Uterus (tissue), 4 donors: Measurements from ENCODE around the gene PSG7. TPM values are rescaled to one million over a fixed set of nuclear protein-coding genes. Genes with fewer than 3 reads are reported as not detected.
"Not testable (repeated sequence)": the region's sequence is repeated elsewhere in the genome, so short reads cannot be mapped to it uniquely, and the experiment has no call there.

Source experiments
- DNase-seq, 2 donors: peaks; one replicate each; pipeline ENCODE4 v3.0.0-alpha.2; 2019 to 2020
- H3K27ac ChIP-seq, 2 donors: fragments of 200-600 bp; sonication (generic); 1 replicate in 1 of 2; 2 replicates in 1 of 2; pipeline ENCODE4 v1.5.1; 2016 to 2018
- H3K27me3 ChIP-seq, 2 donors: fragments of 200-600 bp; sonication (generic); one replicate each; pipeline ENCODE4 v1.5.1; 2018 to 2019; ENCODE audit warnings: control low read depth in 1 of 2
- H3K36me3 ChIP-seq, 2 donors: fragments of 200-600 bp; sonication (generic); one replicate each; pipeline ENCODE4 v1.5.1; 2019; ENCODE audit warnings: control low read depth in 1 of 2
- H3K4me1 ChIP-seq, 2 donors: fragments of 200-600 bp; sonication (generic); one replicate each; pipeline ENCODE4 v1.5.1; 2018 to 2019; ENCODE audit warnings: control low read depth in 1 of 2
- H3K4me3 ChIP-seq, 2 donors: fragments of 200-600 bp; sonication (generic); 1 replicate in 1 of 2; 2 replicates in 1 of 2; pipeline ENCODE4 v1.5.1; 2018 to 2019; ENCODE audit warnings: mild to moderate bottlenecking in 1 of 2
- H3K9me3 ChIP-seq, 2 donors: fragments of 200-600 bp; sonication (generic); one replicate each; pipeline ENCODE4 v1.5.1; 2019; ENCODE audit warnings: control low read depth in 1 of 2
- POLR2A ChIP-seq, 2 donors: fragments of 450-650 bp; IDR thresholded peaks; one replicate each; pipeline ENCODE4 v1.6.1; 2016; ENCODE audit warnings: antibody characterized with exemption in 2 of 2, mild to moderate bottlenecking in 1 of 2, moderate library complexity in 1 of 2
- intact Hi-C: fragments of 100-400 bp; cut with DNase I; formaldehyde crosslinking; loops from one replicate; pipeline ENCODE4 v1.15.1; 2023; ENCODE audit warnings: low total_unique reads
- total RNA-seq, 4 donors: library from RNA; depleted of rRNA in 3 of 4; stranded (reverse); fragments of >200 nt in 3 of 4; gene quantifications; one replicate each; pipeline versions ENCODE4 v1.1.0 to v1.2.4, GENCODE V29; 2014 to 2023
- TF ChIP-seq, protein P1 (sequence below), 4 experiments: fragments of 200-600 bp in 2 of 4; fragments of 450-650 bp in 2 of 4; sonication (generic) in 2 of 4; IDR thresholded peaks; one replicate each; pipeline ENCODE4 v1.5.1; 2016 to 2019; ENCODE audit warnings: antibody characterized with exemption in 4 of 4, mild to moderate bottlenecking in 2 of 4, moderate library complexity in 1 of 4
- donor health status: DM: yes; HTN: yes; CAD: no.

PSG7 gene
- total RNA-seq, 4 donors from 2014 or later = not detected

DNA sequence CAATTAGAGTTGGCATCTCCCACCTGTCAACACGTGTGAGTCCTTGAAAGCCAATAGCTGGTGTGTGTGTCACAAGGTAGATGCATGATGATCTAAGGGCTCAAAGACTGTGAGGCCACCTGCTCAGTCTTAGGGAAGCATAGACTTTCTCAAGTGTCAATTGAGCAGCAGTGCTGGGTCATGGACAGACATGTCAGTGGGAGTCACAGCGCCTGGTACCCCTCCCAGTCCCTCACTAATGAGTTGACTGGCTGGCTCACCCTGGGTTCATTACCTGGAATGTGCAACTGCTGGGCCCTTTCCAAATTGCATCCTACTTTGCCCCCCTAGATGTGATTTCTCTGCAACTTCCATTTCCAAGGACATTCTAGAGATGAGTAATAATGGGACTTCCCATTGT lies 10.2 kb downstream of the PSG7 start:
- Histone ChIP-seq H3K4me3 (no peak overlapping the region), H3K27me3 (no peaks in the 10 kb centered on the region), H3K36me3 (no peaks in the 10 kb centered on the region), H3K27ac (no peak overlapping the region), H3K4me1 (no peaks in the 10 kb centered on the region), H3K9me3 (no peaks in the 10 kb centered on the region)
- DNase-seq = no peak
- TF ChIP-seq POLR2A (IDR thresholded peaks at IDR 0.05) = no peak
- TF ChIP-seq, protein P1, sequence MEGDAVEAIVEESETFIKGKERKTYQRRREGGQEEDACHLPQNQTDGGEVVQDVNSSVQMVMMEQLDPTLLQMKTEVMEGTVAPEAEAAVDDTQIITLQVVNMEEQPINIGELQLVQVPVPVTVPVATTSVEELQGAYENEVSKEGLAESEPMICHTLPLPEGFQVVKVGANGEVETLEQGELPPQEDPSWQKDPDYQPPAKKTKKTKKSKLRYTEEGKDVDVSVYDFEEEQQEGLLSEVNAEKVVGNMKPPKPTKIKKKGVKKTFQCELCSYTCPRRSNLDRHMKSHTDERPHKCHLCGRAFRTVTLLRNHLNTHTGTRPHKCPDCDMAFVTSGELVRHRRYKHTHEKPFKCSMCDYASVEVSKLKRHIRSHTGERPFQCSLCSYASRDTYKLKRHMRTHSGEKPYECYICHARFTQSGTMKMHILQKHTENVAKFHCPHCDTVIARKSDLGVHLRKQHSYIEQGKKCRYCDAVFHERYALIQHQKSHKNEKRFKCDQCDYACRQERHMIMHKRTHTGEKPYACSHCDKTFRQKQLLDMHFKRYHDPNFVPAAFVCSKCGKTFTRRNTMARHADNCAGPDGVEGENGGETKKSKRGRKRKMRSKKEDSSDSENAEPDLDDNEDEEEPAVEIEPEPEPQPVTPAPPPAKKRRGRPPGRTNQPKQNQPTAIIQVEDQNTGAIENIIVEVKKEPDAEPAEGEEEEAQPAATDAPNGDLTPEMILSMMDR (IDR thresholded peaks at IDR 0.05) = no peak
- intact Hi-C loops = no loop called here

DNA sequence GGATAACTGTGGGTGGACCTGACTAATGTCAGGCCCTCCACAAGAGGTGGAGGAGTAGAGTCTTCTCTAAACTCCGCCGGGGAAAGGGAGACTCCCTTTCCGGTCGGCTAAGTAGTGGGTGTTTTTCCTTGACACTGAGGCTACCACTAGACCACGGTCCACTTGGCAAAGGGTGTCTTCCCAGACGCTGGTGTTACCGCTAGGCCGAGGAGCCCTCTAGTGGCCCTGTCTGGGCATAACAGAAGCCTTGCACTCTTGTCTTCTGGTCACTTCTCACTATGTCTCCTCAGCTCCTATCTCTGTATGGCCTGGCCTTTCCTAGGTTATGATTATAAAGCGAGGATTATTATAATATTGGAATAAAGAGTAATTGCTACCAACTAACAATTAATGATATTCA lies 13.9 kb downstream of the PSG7 start:
- intact Hi-C loops, H3K4me3 ChIP-seq, H3K36me3 ChIP-seq, DNase-seq, H3K27ac ChIP-seq, H3K9me3 ChIP-seq, H3K4me1 ChIP-seq, H3K27me3 ChIP-seq: not testable (repeated sequence)

DNA sequence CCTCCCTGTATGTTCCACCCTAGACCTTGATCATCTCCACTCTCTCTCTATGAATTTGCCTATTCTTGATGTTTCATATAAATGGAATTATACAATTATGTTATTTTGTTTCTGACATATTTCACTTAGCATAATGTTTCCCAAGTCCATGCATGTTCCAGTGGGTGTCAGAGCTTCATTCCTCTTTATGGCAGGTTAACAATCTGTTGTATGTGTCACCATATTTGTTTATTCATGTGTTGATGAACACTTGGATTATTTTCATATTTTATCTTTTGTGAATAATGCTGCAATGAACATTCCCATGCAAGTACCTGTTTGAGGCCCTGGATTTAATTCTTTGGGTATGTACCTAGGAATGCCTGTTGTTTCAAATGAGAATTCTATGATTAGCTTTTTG lies 16.0 kb downstream of the PSG7 start:
- H3K4me1 ChIP-seq, H3K36me3 ChIP-seq, DNase-seq, H3K27ac ChIP-seq, H3K27me3 ChIP-seq, H3K9me3 ChIP-seq, intact Hi-C loops, H3K4me3 ChIP-seq: not testable (repeated sequence)

DNA sequence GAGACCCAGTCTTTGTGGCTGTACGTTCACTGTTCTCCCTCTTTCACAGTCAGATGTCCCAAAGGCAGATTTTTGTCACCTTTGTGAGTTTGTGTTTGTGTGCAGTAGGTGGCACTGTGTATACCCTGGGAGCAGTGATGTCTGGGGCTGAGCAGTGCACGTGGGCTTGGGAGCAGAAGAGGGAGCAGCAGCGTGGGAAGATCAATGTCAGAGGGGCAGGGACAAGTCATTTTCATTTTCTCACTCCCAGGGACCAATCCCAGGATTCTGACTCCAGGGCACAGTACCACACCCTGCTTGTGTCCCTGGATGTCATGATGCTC lies 17.3 kb downstream of the PSG7 start:
- no peaks in the 10 kb centered on the region for H3K9me3 ChIP-seq
- TF ChIP-seq POLR2A (IDR thresholded peaks at IDR 0.05) = no peak
- TF ChIP-seq, protein P1 (IDR thresholded peaks at IDR 0.05) = no peak
- no peak overlapping the region for H3K27ac ChIP-seq
- no peaks in the 10 kb centered on the region for H3K36me3 ChIP-seq
- no peak overlapping the region for H3K4me3 ChIP-seq
- intact Hi-C loops = no loop called here
- H3K27me3 ChIP-seq = no peaks in the 10 kb centered on the region
- H3K4me1 ChIP-seq = no peaks in the 10 kb centered on the region
- no peak for DNase-seq

DNA sequence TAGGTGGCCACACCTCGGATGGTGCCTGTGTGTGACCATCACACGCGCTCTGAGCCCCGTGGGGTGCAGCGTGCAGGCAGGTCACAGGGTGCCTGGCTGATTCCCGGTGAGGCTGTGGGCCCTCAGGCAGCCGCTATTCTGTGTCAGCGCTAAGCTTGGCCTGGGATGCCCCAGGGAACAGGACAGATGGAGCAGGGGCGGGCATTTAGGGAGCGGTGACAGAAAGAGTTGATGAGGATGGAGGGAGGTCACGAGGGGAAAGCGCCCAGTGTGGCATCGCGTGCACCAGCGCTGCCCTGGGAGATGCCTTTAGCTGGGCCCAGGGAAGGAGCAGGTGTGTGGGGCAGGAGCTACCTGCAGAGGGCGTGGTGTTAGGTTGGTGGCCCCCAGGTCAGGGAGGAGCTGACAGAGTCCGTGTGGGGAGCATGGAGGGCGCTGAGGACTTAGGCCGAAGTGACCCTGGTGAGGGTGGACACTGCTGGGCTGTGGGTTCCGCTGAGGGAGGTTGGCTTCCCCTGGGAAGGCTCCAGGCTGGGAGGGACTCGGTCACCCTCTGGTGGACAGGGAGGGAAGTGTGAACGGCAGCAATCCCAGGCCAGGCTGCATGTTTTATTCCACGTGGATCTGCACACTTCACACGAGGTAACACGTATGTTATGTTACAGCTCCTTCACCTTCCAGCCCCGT lies 17.8 kb downstream of the PSG7 start:
- H3K4me1 ChIP-seq, H3K9me3 ChIP-seq, H3K27me3 ChIP-seq, intact Hi-C loops, H3K27ac ChIP-seq, DNase-seq, H3K36me3 ChIP-seq, H3K4me3 ChIP-seq: not testable (repeated sequence)

DNA sequence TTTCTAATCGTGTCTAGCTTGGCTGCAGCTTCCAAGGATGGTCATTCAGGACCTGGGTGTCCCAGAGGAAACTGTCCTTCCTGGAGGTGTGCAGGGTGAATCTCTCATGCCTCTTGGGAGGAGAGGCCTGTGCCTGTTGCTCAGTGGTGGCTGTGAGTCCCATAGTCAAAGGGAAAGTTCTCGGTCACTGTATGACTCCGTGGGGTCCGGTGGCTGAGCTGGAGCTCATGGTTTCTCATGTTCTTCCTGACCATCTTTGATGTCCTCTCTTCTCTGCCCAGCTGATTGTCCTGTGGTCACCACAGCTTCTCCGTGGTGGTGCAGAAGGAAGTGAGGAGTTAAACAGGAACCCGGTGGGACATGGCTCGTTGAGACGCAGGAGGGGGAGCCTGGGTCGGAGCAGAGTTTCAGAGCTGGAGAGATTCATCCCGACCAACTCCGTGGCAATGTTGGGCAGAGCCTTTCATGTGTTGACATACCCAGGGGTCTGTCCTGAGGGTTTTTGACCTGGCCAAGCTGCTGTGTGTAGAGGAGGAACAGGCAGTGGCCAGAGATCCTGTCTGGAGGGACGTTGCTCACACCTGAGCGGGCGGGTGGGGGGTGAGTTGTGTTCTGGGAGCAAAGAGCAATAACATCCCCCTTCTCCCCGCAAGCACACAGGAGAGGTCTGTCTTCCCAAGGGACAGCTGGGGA lies 18.5 kb downstream of the PSG7 start:
- H3K36me3 ChIP-seq, H3K9me3 ChIP-seq, H3K27ac ChIP-seq, intact Hi-C loops, H3K4me1 ChIP-seq, H3K27me3 ChIP-seq, H3K4me3 ChIP-seq, DNase-seq: not testable (repeated sequence)

DNA sequence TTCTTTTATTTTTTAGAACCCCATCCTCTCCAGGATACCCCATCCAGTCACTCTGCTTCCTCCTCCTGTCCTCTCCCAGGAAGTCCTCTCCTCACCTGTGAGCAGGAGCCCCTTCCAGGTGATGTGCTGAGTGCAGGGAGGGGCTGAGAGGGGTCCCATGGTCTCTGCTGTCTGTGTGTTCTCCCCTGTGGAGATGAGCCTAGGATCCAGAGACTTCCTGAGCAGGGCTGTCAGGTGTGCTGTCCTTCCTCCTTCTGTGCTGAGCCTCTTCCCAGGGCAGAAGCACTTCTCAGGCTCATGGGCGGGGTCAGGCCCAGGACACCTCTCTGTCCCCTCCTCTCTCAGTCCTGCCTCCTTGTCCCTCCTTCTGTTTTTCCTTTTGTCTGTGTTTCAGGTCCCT lies 19.4 kb downstream of the PSG7 start, which contains the start of gene PSG6:
Gene PSG6 (minus strand): TSS at position 261 of the 400 bp plus-strand sequence. CDS start 102 bp downstream, at position 159.
- H3K27ac ChIP-seq, intact Hi-C loops, H3K9me3 ChIP-seq, H3K27me3 ChIP-seq, H3K4me3 ChIP-seq, DNase-seq, H3K36me3 ChIP-seq, H3K4me1 ChIP-seq: not testable (repeated sequence)

DNA sequence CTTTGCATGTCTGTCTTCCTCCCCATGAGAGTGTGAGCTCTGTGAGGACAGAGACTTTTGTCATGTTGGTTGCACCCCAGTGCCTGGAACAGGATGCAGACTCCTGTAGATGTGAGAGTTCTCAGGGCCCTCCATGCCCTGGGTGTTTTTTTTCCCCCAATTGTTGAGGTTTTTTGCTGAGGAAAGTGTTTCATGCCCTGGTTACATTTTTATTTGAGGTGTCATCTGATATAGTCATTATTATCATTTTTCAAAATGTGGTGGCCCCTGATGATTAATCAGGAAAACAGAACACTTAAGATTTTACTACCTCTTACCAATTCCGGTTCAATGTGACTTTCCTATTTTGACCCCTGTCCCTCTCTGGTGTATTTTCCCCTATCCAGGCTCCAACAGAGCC lies 20.1 kb downstream of the PSG7 start:
- H3K27ac ChIP-seq, H3K36me3 ChIP-seq, H3K4me1 ChIP-seq, H3K4me3 ChIP-seq, H3K27me3 ChIP-seq, H3K9me3 ChIP-seq, DNase-seq, intact Hi-C loops: not testable (repeated sequence)

DNA sequence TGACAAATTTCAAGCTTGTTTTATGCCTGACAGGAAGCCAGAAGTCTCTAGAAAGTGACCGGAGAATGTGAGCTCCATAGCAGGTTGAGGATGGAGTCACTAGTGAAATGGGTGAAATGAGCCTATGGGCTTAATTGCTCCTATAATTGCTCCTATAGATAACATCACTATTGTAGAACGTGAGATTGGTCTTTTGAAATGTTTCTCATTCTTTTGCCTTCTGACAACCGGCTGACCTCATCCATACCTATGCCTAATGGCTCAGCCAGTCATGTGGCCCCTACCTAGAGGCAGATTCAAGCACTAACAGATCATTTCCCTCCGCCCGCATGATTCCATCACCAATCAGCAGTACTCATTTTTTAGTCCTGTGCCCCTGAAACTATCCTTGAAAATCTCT lies 23.5 kb downstream of the PSG7 start:
- H3K27me3 ChIP-seq, intact Hi-C loops, H3K27ac ChIP-seq, H3K9me3 ChIP-seq, DNase-seq, H3K4me1 ChIP-seq, H3K4me3 ChIP-seq, H3K36me3 ChIP-seq: not testable (repeated sequence)

DNA sequence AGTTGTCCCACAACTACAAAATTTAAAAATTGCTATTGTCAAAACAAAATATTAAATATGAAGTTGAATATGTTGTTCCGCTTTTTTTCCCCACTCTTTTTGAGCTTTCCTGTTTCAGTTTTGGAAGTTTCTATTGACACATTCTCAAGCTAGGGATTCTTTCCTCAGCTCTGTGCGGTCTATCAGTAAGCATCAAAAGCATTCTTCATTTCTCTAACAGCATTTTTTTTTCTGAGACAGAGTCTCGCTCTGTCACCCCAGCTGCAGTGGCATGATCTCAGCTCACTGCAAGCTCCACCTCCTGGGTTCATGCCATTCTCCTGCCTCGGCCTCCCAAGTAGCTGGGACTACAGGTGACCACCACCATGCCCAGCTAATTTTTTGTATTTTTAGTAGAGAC lies 24.1 kb downstream of the PSG7 start:
- H3K27me3 ChIP-seq, H3K4me3 ChIP-seq, H3K36me3 ChIP-seq, DNase-seq, H3K27ac ChIP-seq, H3K9me3 ChIP-seq, H3K4me1 ChIP-seq, intact Hi-C loops: not testable (repeated sequence)

DNA sequence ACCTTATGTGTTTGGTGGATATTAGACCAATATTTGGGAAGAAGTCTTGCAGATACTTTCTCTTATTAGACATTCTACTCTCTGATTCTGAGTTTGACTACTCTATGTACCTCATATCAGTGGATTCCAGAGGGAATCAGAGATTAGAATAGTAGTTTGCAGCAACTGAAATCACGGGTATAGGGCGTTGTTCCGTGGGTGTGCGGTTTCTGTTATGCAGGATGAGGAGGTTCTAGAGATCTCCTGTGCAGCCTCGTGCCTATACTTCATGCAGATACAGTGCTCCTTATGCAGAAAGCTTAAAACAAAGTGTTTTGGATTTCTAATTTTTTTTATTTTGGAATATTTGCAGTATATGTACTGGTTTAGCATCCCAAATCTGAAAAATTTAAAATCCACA lies 25.3 kb downstream of the PSG7 start:
- DNase-seq, H3K4me1 ChIP-seq, intact Hi-C loops, H3K9me3 ChIP-seq, H3K27ac ChIP-seq, H3K4me3 ChIP-seq, H3K27me3 ChIP-seq, H3K36me3 ChIP-seq: not testable (repeated sequence)
